HG02571 (cell line): ENCODE results near the gene DEFB129.
"Not testable (repeated sequence)": the region's sequence is repeated elsewhere in the genome, so short reads cannot be mapped to it uniquely, and the experiment has no call there.

Source experiments
- ATAC-seq: cut with Tn5 transposase; IDR thresholded peaks from one replicate; pipeline ENCODE4 v1.9.1; 2021; ENCODE audit warnings: mild to moderate bottlenecking, moderate library complexity; ENCODE audit not compliant: unreplicated experiment

DEFB129 gene

GRCh38 chr20:226958-227357 lies at the start of gene DEFB129:
TSS of gene DEFB129 (plus strand) at chr20:227258. CDS start at chr20:227289, 31 bp downstream.
- ATAC-seq: no peak

GRCh38 chr20:184288-184687 lies 42.8 kb upstream of the DEFB129 start:
- ATAC-seq: no peak

GRCh38 chr20:187733-188132 lies 39.3 kb upstream of the DEFB129 start:
- ATAC-seq: no peak

- ATAC-seq: no peak
Measured at GRCh38 chr20:189611-190010, 37.4 kb upstream of the DEFB129 start, which contains the start of gene DEFB128. TSS of gene DEFB128 (minus strand) at chr20:189711. CDS start at chr20:189623, 88 bp downstream.

- no peak for ATAC-seq
Measured at GRCh38 chr20:198225-198624, 28.8 kb upstream of the DEFB129 start.

GRCh38 chr20:199996-200395 lies 27.1 kb upstream of the DEFB129 start:
- no peak for ATAC-seq

GRCh38 chr20:203630-204029 lies 23.4 kb upstream of the DEFB129 start:
- ATAC-seq: not testable (repeated sequence)

GRCh38 chr20:208942-209566 lies 18.0 kb upstream of the DEFB129 start:
- no peak for ATAC-seq

- no peak for ATAC-seq
Measured at GRCh38 chr20:210809-211502, 16.1 kb upstream of the DEFB129 start.

- ATAC-seq: no peak
Measured at GRCh38 chr20:214383-214782, 12.7 kb upstream of the DEFB129 start.

GRCh38 chr20:215796-216195 lies 11.3 kb upstream of the DEFB129 start:
- no peak for ATAC-seq

GRCh38 chr20:217266-217665 lies 9.8 kb upstream of the DEFB129 start:
- ATAC-seq: no peak

- no peak for ATAC-seq
Measured at GRCh38 chr20:219290-220115, 7.6 kb upstream of the DEFB129 start.

- no peak for ATAC-seq
Measured at GRCh38 chr20:221258-221830, 5.7 kb upstream of the DEFB129 start.

GRCh38 chr20:225879-226278 lies 1.2 kb upstream of the DEFB129 start:
- not testable (repeated sequence) for ATAC-seq

- no peak for ATAC-seq
Measured at GRCh38 chr20:227439-228105, 514 bp downstream of the DEFB129 start.

- ATAC-seq: no peak
Measured at GRCh38 chr20:235891-236290, 8.8 kb downstream of the DEFB129 start.

GRCh38 chr20:237489-237888 lies 10.4 kb downstream of the DEFB129 start:
- no peak for ATAC-seq

GRCh38 chr20:237929-238328 lies 10.9 kb downstream of the DEFB129 start:
- no peak for ATAC-seq

- ATAC-seq: no peak
Measured at GRCh38 chr20:242905-243304, 15.8 kb downstream of the DEFB129 start.

GRCh38 chr20:251354-251753 lies 24.3 kb downstream of the DEFB129 start:
- no peak for ATAC-seq
